Panc1 (cell line): ENCODE results near the gene CAPN15.

Experiments
- CTCF ChIP-seq: fragments of 450-650 bp; IDR thresholded peaks from 2 replicates; pipeline ENCODE4 v1.5.1; 2017; ENCODE audit warnings: mild to moderate bottlenecking
- POLR2AphosphoS5 ChIP-seq: IDR thresholded peaks from 2 replicates; pipeline ENCODE4 v1.6.1; 2012; ENCODE audit warnings: mild to moderate bottlenecking, low read depth, low read length, moderate library complexity
- REST ChIP-seq, 2 experiments: IDR thresholded peaks; 2 replicates each; pipeline ENCODE4 v1.6.1; 2011 to 2012; ENCODE audit warnings: low read depth in 2 of 2, control low read depth in 1 of 2, low read length in 1 of 2, mild to moderate bottlenecking in 1 of 2, moderate library complexity in 1 of 2; ENCODE audit not compliant: insufficient read depth in 1 of 2
- SIN3A ChIP-seq: IDR thresholded peaks from 2 replicates; pipeline ENCODE4 v1.6.1; 2012; ENCODE audit warnings: low read depth, mild to moderate bottlenecking, low read length, moderate library complexity, borderline replicate concordance; ENCODE audit not compliant: insufficient read depth
- TCF7L2 ChIP-seq: IDR thresholded peaks from 2 replicates; pipeline ENCODE4 v1.6.1; 2011; ENCODE audit warnings: mild to moderate bottlenecking, low read depth, low read length, inconsistent platforms

GRCh38 chr16:502179-502943, 25.2 kb upstream of the CAPN15 start:
- TF ChIP-seq CTCF (no peak), REST (IDR thresholded peaks at IDR 0.05; ENCODE audit: insufficient read depth in 1 of 2, low read depth in 2 of 2, low read length in 1 of 2) (no peak), POLR2AphosphoS5 (no peak), TCF7L2 (no peak), SIN3A (no peak)
